ENCODE measurements around the gene FHAD1.

FHAD1 gene

DNA sequence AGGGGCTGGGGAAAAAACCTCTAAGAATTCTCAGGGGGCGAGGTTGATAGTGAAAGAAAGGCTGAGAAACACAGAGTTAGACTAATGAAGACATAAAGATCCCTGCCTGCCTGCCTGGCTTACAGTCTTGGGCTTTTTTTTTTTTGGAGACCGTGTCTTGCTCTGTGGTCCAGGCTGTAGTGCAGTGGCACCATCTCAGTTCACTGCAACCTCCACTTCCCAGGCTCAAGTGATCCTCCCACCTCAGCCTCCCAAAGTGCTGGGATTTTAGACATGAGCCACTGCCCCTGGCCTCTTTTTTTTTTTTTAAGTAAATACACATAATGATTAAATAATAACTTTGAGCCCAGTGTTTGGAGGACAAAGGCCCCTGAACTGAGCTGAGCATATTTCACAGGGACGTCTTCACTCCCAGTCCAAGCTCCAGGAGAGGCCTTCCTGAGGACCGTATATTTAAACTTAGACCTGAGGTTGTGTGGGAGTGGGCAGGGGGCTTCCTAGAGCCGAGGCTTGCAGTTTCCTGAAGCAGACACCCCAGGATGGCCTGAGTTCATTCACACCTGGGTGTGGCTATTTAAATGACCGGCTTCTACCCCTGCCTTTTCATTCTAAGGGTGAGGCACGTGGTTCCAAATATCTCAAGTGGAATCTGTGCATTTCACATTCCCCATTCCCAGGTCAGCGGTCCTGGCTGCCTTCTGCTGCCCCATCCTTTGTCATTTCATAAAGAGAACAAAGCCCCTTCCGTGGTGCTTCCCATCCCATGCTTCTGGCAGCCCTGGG is 146.6 kb downstream of the FHAD1 start:
- no peak for TF ChIP-seq SIN3A (IDR thresholded peaks at IDR 0.05; ENCODE audit: borderline replicate concordance, insufficient read depth, low read length)

DNA sequence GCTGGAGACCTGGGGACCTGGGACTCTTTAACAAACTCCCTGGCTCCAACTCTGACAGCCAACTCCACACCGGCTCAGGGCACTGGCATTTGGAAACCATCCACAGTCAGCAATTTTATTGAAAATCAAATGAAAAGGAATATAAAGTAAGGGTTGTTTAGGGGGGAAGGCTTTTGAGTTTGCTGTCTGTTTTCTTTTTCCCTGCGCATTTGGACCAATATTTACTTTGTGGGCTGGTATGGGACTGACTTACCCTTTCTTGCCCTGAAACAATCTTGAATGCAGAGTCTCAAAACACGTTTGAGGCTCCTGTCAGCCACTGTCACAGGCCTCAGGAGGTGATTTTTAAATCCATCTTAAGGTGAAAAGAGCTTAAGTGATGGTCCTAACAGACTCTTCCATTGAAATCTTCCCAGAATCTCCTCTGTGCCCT is 147.3 kb downstream of the FHAD1 start:
- TF ChIP-seq SIN3A (IDR thresholded peaks at IDR 0.05; ENCODE audit: borderline replicate concordance, insufficient read depth, low read length): no peak
- no peak for TF ChIP-seq FOXP2 (optimal IDR thresholded peaks at IDR 0.05; ENCODE audit: borderline replicate concordance, extremely low read depth, extremely low read length, insufficient read depth)
- no peak for TF ChIP-seq POLR2AphosphoS5 (IDR thresholded peaks at IDR 0.05; ENCODE audit: low read depth, low read length)
- TF ChIP-seq TAF1 (IDR thresholded peaks at IDR 0.05; ENCODE audit: borderline replicate concordance, insufficient read depth, low read length): no peak
- TF ChIP-seq, protein P1, sequence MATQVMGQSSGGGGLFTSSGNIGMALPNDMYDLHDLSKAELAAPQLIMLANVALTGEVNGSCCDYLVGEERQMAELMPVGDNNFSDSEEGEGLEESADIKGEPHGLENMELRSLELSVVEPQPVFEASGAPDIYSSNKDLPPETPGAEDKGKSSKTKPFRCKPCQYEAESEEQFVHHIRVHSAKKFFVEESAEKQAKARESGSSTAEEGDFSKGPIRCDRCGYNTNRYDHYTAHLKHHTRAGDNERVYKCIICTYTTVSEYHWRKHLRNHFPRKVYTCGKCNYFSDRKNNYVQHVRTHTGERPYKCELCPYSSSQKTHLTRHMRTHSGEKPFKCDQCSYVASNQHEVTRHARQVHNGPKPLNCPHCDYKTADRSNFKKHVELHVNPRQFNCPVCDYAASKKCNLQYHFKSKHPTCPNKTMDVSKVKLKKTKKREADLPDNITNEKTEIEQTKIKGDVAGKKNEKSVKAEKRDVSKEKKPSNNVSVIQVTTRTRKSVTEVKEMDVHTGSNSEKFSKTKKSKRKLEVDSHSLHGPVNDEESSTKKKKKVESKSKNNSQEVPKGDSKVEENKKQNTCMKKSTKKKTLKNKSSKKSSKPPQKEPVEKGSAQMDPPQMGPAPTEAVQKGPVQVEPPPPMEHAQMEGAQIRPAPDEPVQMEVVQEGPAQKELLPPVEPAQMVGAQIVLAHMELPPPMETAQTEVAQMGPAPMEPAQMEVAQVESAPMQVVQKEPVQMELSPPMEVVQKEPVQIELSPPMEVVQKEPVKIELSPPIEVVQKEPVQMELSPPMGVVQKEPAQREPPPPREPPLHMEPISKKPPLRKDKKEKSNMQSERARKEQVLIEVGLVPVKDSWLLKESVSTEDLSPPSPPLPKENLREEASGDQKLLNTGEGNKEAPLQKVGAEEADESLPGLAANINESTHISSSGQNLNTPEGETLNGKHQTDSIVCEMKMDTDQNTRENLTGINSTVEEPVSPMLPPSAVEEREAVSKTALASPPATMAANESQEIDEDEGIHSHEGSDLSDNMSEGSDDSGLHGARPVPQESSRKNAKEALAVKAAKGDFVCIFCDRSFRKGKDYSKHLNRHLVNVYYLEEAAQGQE (IDR thresholded peaks at IDR 0.05; ENCODE audit: insufficient read depth in 1 of 2, low read depth in 2 of 2, low read length in 2 of 2): no peak

DNA sequence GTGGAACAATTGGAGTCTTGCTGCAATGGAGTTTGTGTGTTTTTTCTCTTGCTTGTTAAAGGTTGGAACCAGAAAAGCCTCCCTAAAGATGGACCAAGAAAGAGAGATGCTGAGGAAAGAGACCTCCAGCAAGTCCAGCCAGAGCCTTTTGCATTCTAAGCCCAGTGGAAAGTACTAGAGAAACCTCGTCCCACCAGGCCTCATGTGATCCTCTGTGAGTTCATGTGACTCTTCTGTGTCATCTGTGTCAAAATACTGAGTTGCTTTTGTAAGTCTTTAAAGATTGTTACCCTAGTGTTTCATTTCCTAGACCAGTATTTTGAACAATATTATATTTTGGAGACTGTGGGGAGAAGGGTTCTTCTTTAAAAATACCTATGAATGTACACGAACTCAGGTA is 150.2 kb downstream of the FHAD1 start:
- TF ChIP-seq, protein P1 (IDR thresholded peaks at IDR 0.05; ENCODE audit: insufficient read depth in 1 of 2, low read depth in 2 of 2, low read length in 2 of 2): no peak
- TF ChIP-seq SIN3A (IDR thresholded peaks at IDR 0.05; ENCODE audit: borderline replicate concordance, insufficient read depth, low read length) (no peak), FOXP2 (optimal IDR thresholded peaks at IDR 0.05; ENCODE audit: borderline replicate concordance, extremely low read depth, extremely low read length, insufficient read depth) (no peak), TAF1 (IDR thresholded peaks at IDR 0.05; ENCODE audit: borderline replicate concordance, insufficient read depth, low read length) (no peak), POLR2AphosphoS5 (IDR thresholded peaks at IDR 0.05; ENCODE audit: low read depth, low read length) (no peak)

DNA sequence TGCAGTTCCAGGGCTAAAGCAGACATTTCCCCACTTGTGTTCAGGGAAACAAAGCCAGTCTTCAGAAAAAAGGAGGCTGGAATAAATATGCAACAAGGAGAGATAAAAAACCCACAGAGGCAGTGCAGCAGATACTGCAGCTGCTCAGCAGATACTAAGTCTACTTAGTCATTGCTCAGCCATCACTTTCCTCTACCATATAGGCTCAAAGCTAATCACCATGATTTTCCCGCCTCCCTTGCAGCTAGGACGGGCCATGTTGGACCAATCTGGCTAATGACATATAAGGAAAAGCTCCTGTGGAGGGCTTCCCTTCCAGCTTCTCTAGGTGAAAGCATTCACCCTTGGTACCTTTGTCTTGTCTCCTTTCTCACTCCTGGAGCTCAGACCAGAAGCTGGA is 152.7 kb downstream of the FHAD1 start:
- TF ChIP-seq POLR2AphosphoS5 (IDR thresholded peaks at IDR 0.05; ENCODE audit: low read depth, low read length): no peak

DNA sequence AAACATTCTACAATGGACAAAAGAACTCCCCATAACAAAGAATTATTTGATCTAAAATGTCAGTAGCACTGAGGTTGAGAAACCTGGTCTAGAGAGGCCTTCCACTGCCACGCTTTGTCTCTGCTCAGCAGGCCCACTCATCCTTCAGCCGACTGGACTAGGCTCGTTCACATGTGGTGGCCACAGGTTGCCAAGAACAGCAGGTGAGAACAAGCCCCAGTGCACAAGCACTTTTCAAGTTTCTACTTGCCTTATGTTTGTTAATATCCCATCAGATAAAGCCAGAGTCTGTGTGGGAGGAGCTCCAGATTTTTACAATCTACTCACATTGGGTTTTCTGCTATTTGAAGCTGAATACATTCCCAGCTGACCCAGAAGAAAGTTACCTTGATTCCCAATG is 153.6 kb downstream of the FHAD1 start:
- TF ChIP-seq POLR2AphosphoS5 (IDR thresholded peaks at IDR 0.05; ENCODE audit: low read depth, low read length): no peak
- TF ChIP-seq TAF1 (IDR thresholded peaks at IDR 0.05; ENCODE audit: borderline replicate concordance, insufficient read depth, low read length): no peak
- TF ChIP-seq FOXP2 (optimal IDR thresholded peaks at IDR 0.05; ENCODE audit: borderline replicate concordance, extremely low read depth, extremely low read length, insufficient read depth): no peak
- TF ChIP-seq SIN3A (IDR thresholded peaks at IDR 0.05; ENCODE audit: borderline replicate concordance, insufficient read depth, low read length): no peak
- TF ChIP-seq, protein P1 (IDR thresholded peaks at IDR 0.05; ENCODE audit: insufficient read depth in 1 of 2, low read depth in 2 of 2, low read length in 2 of 2): no peak

DNA sequence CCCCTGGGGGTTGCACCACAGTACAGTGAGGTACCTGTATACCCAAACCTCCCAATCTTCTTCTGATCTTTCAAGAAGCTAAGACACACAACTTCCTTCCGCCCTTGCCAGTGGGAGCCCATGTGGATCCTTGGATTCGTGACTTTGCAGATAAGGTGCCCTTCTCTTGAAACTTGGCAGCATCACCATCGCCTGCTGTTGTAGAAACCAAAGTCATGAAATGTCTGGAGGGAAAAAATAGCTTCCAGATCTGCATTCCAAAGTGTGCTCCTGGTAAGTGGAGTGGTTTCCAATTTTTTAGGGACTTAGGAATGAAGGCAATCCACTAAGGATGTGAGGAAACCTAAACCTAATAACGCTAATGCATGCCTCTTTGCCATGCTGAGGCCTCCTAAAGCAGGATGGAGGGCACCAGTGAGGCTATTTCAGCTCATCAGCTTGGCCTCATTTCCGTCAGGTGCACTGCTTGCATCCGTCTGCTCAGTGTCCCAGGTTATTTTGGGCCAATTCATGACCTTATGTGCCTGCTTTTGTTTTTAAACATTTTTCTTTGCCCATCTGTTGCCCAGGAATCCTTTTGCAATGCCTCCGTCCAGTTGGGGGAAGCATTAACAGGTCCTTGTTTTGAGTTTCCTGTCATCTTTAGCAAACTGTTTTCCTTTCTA is 154.5 kb downstream of the FHAD1 start:
- no peak for TF ChIP-seq FOXP2 (optimal IDR thresholded peaks at IDR 0.05; ENCODE audit: borderline replicate concordance, extremely low read depth, extremely low read length, insufficient read depth)
- TF ChIP-seq SIN3A (IDR thresholded peaks at IDR 0.05; ENCODE audit: borderline replicate concordance, insufficient read depth, low read length): no peak
- no peak for TF ChIP-seq POLR2AphosphoS5 (IDR thresholded peaks at IDR 0.05; ENCODE audit: low read depth, low read length)
- TF ChIP-seq, protein P1 (IDR thresholded peaks at IDR 0.05; ENCODE audit: insufficient read depth in 1 of 2, low read depth in 2 of 2, low read length in 2 of 2): no peak
- no peak for TF ChIP-seq TAF1 (IDR thresholded peaks at IDR 0.05; ENCODE audit: borderline replicate concordance, insufficient read depth, low read length)
